HG02588 (cell line): ENCODE results near the gene IGLL5.

ENCODE experiments used
- ATAC-seq: cut with Tn5 transposase; IDR thresholded peaks from one replicate; pipeline ENCODE4 v1.9.1; 2021; ENCODE audit warnings: mild to moderate bottlenecking, moderate library complexity; ENCODE audit not compliant: unreplicated experiment

The IGLL5 gene

GRCh38 chr22:22936915-22937656 is 49.5 kb downstream of the IGLL5 start:
- ATAC-seq, result no peak

GRCh38 chr22:22937894-22938480 is 50.4 kb downstream of the IGLL5 start:
- ATAC-seq, result no peak

- no peak for ATAC-seq
Observed at GRCh38 chr22:22938672-22939587, 51.3 kb downstream of the IGLL5 start.

GRCh38 chr22:22939588-22940368 is 52.2 kb downstream of the IGLL5 start:
- ATAC-seq, result no peak

GRCh38 chr22:22940961-22941605 is 53.5 kb downstream of the IGLL5 start:
- ATAC-seq, result no peak

- ATAC-seq, result no peak
Observed at GRCh38 chr22:22941831-22942510, 54.4 kb downstream of the IGLL5 start.

- no peak for ATAC-seq
Observed at GRCh38 chr22:22942511-22943329, 55.1 kb downstream of the IGLL5 start.

- no peak for ATAC-seq
Observed at GRCh38 chr22:22943521-22944267, 56.1 kb downstream of the IGLL5 start.

- ATAC-seq, result no peak
Observed at GRCh38 chr22:22944268-22944985, 56.8 kb downstream of the IGLL5 start.

- no peak for ATAC-seq
Observed at GRCh38 chr22:22945195-22945594, 57.6 kb downstream of the IGLL5 start.
